Astrocyte of the cerebellum (primary cell): ENCODE data around the gene GPC1.

Experiments
- DNase-seq: peaks from one replicate; pipeline ENCODE4 v3.0.0-alpha.2; 2011; ENCODE audit warnings: low read depth
- H3K4me3 ChIP-seq: 2 replicates; pipeline ENCODE4 v1.5.1; 2011; ENCODE audit warnings: mild to moderate bottlenecking, low read depth, low read length, moderate library complexity
- CTCF ChIP-seq: IDR thresholded peaks from 2 replicates; pipeline ENCODE4 v1.5.1; 2012; ENCODE audit warnings: low read length, low read depth, moderate library complexity, mild to moderate bottlenecking; ENCODE audit errors: missing control alignments
- in situ Hi-C: cut with HindIII; loops from 2 replicates; pipeline ENCODE4 v1.10.0; 2017; ENCODE audit warnings: low sequenced_read_pairs

GPC1 gene

GRCh38 chr2:240477916-240478315 is 42.5 kb downstream of the GPC1 start:
- no peak for TF ChIP-seq CTCF
- no peak overlapping the region for H3K4me3 ChIP-seq
- in situ Hi-C loops, result no loop called here
- no peak for DNase-seq

- no peak overlapping the region for H3K4me3 ChIP-seq
- no peak for TF ChIP-seq CTCF
- no peak for DNase-seq
- in situ Hi-C loops, result no loop called here
Measured at GRCh38 chr2:240478346-240479110, 43.1 kb downstream of the GPC1 start.

GRCh38 chr2:240479111-240479501 is 43.6 kb downstream of the GPC1 start:
- DNase-seq, result no peak
- in situ Hi-C loops, result no loop called here

GRCh38 chr2:240480834-240481623 is 45.6 kb downstream of the GPC1 start:
- in situ Hi-C loops, result no loop called here
- no peak for DNase-seq
- no peak overlapping the region for H3K4me3 ChIP-seq
- no peak for TF ChIP-seq CTCF

More at GRCh38 chr2:240479111-240479501, 43.6 kb downstream of the GPC1 start:
- H3K4me3 ChIP-seq, result no peak overlapping the region
- no peak for TF ChIP-seq CTCF

- no peak for TF ChIP-seq CTCF
- DNase-seq, result no peak
- in situ Hi-C loops, result no loop called here
- H3K4me3 ChIP-seq, result no peak overlapping the region
Measured at GRCh38 chr2:240481720-240482119, 46.3 kb downstream of the GPC1 start.

- no peak for DNase-seq
- in situ Hi-C loops, result no loop called here
- TF ChIP-seq CTCF, result no peak
- no peak overlapping the region for H3K4me3 ChIP-seq
Measured at GRCh38 chr2:240482141-240482540, 46.7 kb downstream of the GPC1 start.
